ENCODE results near the gene TUBGCP2. TPM values are rescaled to one million over a fixed set of nuclear protein-coding genes. Genes with fewer than 3 reads are reported as not detected.

The TUBGCP2 gene
- total and polyA plus RNA-seq, 2 of the 13 experiments (the other 11 are each of a cell fraction or from before 2014, with no cell fraction given), result 21.3 to 34.5 TPM

DNA sequence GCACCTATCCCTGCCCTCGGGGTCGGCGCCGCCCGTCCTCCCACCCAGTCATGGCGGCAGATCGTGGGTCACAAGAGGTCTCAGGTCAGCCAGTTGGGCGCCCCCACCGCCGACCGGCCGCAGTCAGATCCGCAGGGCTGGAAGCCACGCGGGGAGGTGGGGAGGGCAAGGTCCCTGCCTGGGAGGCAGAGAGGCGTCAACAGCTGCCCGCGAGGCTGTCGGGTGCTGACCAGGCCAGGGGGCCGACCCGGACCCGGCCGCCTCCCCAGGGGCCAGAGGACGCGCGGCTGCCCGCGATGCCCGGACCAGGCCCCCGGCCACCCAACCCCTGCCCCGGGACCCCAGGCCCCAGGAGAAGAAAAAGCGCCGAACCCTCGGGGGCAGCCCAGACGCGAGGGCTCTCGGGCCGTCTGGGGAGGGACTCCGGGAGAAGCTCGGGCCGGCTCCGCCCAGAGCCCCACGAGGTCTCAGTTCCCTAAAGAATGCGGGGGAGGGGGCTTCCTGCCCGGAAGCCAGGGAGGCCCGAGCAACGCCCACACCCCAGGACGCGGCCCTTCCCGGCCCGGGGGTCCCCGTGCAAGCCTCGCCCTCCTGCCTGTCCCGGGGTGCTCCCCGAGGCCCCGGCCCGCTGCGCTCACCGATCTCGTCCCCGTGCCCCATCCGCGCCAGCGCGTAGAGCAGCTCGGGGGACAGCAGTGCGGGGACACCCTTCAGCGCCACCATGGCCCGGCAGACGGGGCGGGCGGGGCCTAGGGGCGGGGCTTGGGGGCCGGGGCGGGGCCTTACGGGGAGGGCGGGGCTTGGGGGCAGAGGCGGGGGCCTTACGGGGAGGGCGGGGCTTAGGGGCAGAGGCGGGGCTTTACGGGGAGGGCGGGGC lies 48.9 kb upstream of the TUBGCP2 start, which contains the start of gene FUOM (continued):
- TF ChIP-seq ZBTB46 (CRISPR knock-in tag; IDR thresholded peaks at IDR 0.05; ENCODE audit: borderline replicate concordance) (no peak), KDM3A (CRISPR knock-in tag; IDR thresholded peaks at IDR 0.05; ENCODE audit: low read depth) (no peak), FOSL1 (CRISPR knock-in tag; IDR thresholded peaks at IDR 0.05; ENCODE audit: borderline replicate concordance) (0 out of 2 replicates have a peak, but pooled peaks have one; percentile 7), ZNF296 (CRISPR knock-in tag; conservative IDR thresholded peaks at IDR 0.05) (no peak; the same call in 1 of the 2 replicates), THAP11 (CRISPR knock-in tag; IDR thresholded peaks at IDR 0.05) (peak; percentile 46), JUN (CRISPR knock-in tag; IDR thresholded peaks at IDR 0.05) (no peak), NR2F6 (IDR thresholded peaks at IDR 0.05) (peak; percentile 27; the same call in 1 of the 2 replicates), NR2F6 (CRISPR knock-in tag; IDR thresholded peaks at IDR 0.05) (no peak; the same call in 1 of the 2 replicates), ESRRA (CRISPR knock-in tag; IDR thresholded peaks at IDR 0.05; ENCODE audit: low read depth) (no peak), ZNF781 (CRISPR knock-in tag; IDR thresholded peaks at IDR 0.05; ENCODE audit: borderline replicate concordance, not compliant biosample characterization) (no peak), HNRNPH1 (optimal IDR thresholded peaks at IDR 0.05; ENCODE audit: low read depth, low read length) (no peak), HNF1B (CRISPR knock-in tag; IDR thresholded peaks at IDR 0.05) (no peak; the same call in 1 of the 2 replicates), NRL (CRISPR knock-in tag; IDR thresholded peaks at IDR 0.05; ENCODE audit: borderline replicate concordance) (0 out of 2 replicates have a peak, but pooled peaks have one; percentile 14), ZNF788 (CRISPR knock-in tag; IDR thresholded peaks at IDR 0.05; ENCODE audit: borderline replicate concordance) (no peak; the same call in 1 of the 2 replicates), SKI (IDR thresholded peaks at IDR 0.05; ENCODE audit: partially characterized antibody) (no peak), PRPF4 (IDR thresholded peaks at IDR 0.05; ENCODE audit: low read depth, low read length, poor library complexity, severe bottlenecking) (no peak)
- TF ChIP-seq, protein P1, sequence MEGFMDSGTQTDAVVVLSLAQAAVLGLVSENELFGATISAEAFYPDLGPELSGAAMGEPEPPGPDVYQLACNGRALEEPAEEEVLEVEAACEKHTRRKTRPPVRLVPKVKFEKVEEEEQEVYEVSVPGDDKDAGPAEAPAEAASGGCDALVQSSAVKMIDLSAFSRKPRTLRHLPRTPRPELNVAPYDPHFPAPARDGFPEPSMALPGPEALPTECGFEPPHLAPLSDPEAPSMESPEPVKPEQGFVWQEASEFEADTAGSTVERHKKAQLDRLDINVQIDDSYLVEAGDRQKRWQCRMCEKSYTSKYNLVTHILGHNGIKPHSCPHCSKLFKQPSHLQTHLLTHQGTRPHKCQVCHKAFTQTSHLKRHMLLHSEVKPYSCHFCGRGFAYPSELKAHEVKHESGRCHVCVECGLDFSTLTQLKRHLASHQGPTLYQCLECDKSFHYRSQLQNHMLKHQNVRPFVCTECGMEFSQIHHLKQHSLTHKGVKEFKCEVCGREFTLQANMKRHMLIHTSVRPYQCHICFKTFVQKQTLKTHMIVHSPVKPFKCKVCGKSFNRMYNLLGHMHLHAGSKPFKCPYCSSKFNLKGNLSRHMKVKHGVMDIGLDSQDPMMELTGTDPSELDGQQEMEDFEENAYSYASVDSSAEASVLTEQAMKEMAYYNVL (CRISPR knock-in tag; IDR thresholded peaks at IDR 0.05; ENCODE audit: borderline replicate concordance), result no peak
- TF ChIP-seq, protein P2, sequence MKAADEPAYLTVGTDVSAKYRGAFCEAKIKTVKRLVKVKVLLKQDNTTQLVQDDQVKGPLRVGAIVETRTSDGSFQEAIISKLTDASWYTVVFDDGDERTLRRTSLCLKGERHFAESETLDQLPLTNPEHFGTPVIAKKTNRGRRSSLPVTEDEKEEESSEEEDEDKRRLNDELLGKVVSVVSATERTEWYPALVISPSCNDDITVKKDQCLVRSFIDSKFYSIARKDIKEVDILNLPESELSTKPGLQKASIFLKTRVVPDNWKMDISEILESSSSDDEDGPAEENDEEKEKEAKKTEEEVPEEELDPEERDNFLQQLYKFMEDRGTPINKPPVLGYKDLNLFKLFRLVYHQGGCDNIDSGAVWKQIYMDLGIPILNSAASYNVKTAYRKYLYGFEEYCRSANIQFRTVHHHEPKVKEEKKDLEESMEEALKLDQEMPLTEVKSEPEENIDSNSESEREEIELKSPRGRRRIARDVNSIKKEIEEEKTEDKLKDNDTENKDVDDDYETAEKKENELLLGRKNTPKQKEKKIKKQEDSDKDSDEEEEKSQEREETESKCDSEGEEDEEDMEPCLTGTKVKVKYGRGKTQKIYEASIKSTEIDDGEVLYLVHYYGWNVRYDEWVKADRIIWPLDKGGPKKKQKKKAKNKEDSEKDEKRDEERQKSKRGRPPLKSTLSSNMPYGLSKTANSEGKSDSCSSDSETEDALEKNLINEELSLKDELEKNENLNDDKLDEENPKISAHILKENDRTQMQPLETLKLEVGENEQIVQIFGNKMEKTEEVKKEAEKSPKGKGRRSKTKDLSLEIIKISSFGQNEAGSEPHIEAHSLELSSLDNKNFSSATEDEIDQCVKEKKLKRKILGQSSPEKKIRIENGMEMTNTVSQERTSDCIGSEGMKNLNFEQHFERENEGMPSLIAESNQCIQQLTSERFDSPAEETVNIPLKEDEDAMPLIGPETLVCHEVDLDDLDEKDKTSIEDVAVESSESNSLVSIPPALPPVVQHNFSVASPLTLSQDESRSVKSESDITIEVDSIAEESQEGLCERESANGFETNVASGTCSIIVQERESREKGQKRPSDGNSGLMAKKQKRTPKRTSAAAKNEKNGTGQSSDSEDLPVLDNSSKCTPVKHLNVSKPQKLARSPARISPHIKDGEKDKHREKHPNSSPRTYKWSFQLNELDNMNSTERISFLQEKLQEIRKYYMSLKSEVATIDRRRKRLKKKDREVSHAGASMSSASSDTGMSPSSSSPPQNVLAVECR (CRISPR knock-in tag; IDR thresholded peaks at IDR 0.05; ENCODE audit: borderline replicate concordance), result peak; percentile 48
